Stimulated activated CD4-positive, alpha-beta T cell treated with anti-CD3 and anti-CD28 coated beads, Interleukin-2, amount 100 ng/mL, for 4 hours (primary cell): Measurements from ENCODE around the gene TRIM67.

Source experiments
- DNase-seq: peaks from one replicate; pipeline ENCODE4 v3.0.0-alpha.2; 2020; ENCODE audit warnings: low read depth

TRIM67 gene

DNA sequence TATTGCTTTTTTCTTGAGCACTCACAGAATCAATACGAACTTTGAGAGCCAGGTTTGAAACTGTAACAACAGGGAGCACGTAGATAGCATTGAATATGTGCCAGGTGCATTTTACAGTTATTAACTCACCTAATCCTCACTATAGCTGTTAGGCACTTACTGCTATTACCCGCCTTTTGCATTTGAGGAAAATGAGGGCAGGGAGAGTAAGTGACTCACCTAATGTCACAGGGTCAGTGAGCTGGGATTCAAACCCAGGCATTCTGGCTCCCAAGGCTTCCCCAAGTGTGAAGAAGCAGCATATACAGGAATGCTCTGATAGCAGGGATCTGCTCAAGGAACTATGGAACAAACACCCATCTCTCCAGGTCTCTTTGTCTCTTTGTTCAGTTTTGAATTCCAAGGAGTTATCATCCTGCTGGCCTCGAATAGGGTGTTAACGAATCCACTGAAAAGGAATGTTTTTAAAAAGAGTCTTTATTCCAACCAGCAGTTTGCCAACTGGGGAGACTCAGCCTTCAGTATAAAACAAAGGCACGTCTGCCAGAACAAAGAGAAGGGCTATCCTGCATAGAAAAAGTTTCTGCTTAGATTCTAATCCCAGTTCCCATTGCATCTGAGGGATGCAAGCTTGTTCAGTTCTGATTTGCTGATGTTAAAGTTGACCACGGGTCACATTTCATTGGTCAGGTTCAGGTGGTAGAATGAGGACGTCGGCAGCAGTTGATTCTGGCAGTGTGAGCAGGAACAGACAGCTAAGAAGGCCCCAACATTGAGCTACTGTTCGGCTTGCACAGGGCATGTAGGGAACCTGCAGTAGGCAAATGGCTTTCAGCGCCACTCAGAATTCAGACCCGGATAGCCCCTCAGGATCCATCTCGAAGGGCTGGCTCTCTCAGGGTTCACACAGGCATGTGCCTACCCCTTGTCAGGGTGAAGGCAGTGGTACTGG is 22.1 kb downstream of the TRIM67 start:
- no peak for DNase-seq

DNA sequence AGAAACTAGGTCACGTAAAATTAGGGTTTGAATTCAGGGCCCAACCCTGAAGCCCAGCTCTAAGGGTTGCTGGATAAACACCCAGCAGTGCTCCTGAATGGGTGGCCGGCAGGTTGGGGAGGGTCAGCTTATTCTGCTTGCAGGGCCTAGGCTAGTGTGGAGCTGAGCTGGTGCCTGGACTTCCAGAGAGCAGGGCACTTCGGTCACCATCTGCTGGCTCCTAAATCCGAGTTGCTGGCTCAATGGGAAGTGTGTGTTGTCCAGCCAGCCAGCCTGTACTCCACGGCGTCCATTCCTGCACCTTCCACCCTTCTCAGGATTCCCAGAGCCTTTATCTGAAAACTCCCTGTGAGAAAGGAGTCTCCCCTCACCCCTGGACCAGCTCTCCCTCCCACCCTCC is 23.0 kb downstream of the TRIM67 start:
- no peak for DNase-seq

DNA sequence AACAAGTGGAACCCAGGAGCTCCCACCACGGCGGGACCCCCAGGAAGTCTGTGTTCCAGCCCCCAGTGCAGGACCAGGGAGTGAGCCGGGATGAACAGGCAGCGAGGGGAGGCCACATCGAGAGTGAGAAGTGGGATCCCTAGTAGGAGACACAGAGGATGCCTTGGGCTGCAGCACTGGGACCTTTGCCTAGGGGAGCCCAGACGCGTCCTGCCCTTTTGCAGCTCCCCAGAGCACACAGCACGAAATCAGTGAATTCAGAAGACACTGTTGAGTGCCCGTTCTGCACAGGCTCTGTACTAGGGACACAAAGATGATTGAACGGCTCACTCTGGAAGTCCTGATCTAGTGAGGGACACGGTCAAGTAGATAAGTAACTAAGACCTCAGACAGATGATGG is 23.5 kb downstream of the TRIM67 start:
- DNase-seq, result no peak

DNA sequence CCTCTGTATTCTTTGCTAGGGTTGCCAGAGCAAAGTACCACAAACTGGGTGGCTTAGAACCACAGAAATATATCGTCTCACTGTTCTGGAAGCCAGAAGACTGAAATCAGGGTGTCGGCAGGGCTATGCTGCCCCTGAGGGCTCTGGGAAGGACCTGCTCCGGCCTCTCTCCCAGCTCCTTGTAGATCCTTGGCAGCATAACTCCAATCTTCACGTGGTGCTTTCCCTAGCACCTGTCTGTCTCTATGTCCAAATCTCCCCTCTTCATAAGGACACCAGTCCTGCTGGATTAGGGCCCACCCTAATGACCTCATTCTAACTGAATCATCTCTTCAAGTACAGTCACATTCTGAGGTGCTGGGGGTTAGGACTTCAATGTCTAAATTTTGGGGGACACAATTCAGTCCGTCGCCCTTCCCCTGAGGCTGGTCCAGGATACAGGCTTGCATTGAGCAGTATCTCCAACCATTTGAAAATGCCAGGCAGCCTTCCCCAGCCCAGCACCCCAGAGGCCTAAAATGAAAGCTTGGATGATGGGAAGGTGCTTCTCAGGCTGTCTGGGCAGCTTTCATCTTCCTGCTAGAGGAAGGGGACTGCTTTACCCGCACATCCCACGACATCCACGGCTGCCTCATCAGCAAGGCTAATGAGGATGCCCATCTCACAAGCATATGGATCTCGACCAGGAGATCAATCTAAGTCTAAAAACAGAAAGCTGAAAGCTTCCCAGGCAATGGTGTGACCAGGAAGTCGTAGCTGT is 24.7 kb downstream of the TRIM67 start:
- no peak for DNase-seq

DNA sequence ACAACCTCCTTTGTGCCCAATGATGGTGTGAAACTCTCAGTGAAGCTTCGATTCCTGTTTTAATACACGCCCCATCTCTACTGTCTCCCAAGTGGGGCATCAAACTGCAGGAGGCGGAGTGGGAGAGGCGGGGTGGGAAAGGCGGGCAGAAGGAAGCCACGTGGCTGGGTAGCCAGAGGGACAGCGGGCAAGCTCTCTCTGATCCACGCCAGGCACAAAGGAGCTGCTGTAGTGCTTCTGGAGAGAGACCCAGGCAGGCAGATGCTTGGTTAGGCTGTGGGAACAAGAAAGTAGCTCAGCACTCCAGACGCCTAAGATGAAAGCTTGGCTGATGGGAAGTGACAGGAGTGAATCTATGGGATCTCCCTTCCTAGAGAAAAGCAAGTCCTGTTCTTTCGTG is 25.7 kb downstream of the TRIM67 start:
- no peak for DNase-seq

DNA sequence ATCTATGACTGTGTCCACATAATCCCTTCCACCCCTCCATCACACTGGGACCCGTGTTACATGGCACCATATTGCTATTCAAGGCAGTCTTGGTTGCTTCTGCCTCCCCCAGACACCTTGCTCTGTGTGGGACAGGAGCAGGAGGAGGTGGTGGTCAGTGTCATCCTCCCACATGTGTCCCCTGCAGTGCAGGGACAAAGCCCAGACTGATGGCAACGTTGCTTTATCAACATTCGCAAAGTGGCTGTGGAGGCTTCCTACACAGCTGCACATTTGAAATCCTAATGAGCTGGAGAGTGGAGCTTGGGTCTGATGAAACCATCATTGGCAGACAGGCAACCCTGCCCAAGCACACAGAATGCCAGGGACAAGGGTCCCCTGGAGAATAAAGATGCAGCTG is 26.2 kb downstream of the TRIM67 start:
- no peak for DNase-seq

DNA sequence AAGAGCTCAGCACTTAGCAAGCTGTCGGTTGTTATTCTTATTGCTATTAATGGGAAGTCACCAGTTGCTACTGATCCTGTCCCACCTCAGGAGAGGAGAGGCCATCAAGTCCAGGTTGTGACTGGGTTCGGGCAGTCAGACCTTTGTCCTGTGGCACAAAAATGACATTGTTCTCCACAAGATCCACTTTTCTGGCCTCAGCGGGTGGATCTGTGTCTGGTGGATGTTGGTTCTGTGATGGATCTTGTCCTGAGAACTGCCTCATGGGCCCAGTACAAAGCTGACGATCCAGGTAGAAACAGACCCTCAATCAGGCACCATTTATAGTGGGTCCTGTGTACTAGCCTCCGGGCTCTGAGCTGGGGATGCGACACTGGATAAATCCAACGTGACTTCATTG is 26.9 kb downstream of the TRIM67 start:
- DNase-seq, result no peak

DNA sequence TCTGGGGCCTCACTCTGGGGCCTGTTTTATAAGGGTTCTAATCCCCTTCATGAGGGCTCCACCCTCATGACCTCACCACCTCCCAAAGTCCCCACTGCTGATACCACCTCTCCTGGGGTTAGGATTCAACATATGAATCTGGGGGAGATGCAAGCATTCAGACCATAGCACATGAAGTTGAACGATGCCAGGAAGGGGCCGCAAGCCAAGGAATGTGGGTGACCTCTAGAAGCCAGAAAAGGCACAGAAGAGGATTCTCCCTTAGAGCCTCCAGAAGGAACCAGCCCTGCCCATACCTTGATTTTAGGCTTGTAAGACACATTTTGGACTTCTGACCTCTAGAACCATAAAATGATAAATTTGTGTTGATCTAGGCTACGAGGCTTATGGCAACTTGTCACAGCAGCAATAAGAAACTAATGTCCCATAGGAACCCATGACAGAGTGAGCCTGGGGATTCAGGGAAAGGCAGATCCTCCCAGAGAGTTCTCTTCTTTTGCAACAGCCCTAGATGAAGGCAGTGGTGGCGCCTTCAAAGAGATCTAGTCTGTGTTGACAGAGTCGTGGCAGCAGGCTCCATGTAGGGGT is 27.9 kb downstream of the TRIM67 start:
- no peak for DNase-seq

DNA sequence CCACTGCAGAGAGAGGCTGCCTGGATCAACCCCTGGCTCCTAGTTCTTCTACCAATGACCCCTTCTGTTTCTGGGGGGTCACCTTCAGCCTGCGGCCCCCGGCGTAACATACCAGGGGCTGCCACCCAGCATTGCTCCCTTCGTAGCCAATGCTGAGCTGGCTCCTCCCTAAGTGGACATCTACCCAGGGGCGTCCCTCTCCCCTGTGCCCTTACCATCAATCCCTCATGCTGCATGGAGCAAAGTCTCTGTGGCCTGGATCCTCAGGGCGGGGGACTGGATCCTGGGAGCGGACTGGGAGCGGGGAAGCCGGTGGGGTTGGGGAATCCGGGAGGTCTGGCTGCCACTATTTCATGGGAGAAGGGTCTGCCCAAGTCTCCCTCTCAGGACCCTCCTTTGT is 28.6 kb downstream of the TRIM67 start:
- no peak for DNase-seq

DNA sequence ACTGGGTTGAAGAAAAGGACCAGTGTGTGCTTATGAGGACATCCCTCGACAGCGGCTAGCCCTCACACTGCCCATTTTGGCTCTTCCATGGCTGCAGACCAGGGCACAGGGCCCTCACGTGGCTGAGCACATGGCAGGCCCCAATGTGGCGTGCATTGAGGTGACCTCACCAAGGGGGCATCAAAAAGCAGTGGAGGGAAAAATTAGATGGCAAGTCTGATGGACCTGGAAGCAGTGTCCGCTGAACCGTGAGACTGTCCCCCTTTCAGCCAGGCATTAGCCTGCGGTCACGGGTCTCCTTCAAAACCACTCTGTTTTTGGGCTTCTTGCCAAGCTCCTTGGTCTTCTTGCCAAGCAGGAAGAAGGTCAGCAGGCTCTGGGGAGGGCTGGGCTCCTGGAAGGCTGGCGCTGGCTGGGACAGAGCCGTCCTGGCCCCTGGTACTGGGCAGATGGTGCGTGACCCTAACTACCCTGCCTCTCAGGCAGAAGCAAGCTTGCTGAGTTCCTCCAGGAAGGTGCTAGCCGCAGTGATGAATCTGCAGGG is 30.8 kb downstream of the TRIM67 start:
- no peak for DNase-seq

DNA sequence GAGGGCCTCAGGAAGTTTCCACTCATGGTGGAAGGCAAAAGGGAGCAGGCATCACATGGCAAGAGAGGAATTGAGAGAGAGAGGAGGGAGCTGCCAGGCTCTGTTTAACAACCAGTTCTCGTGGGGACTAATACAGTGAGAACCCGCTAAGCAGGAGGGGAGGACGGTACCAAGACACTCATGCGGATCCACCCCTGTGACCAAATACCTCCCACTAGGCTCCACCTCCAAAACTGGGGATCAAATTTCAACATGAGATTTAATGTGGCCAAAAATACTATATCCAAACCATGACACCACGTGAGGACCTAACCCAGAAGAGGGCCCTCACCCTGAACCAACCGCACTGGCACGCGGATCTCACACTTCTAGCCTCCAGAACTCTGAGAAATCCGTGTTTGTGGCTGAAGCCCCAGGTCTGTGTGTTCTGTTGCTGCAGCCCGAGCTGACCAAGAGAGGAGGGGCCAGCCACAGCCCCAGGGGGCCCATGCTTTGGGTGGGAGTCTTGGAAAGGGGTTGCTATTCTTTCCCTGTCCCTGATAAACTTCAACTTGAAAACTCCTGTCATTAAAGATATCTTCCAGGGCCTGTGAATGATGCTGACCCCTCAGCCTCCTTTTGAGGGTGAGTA is 32.0 kb downstream of the TRIM67 start:
- DNase-seq, result no peak

DNA sequence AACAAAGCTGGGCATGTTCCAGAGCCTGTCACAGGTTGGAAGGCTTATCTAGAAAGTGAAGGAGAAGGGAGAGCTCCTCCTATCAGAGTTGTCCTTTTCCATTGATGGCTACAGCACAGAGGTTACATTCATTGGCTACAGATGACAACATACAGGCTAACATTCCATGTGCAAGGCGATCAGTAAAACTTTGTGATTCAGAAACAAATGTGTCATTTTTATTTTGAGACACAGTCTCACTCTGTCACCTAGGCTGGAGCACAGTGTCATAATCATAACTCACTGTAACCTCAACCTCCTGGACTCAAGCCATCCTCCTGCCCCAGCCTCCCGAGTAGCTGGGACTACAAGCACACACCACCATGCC is 32.6 kb downstream of the TRIM67 start:
- no peak for DNase-seq

DNA sequence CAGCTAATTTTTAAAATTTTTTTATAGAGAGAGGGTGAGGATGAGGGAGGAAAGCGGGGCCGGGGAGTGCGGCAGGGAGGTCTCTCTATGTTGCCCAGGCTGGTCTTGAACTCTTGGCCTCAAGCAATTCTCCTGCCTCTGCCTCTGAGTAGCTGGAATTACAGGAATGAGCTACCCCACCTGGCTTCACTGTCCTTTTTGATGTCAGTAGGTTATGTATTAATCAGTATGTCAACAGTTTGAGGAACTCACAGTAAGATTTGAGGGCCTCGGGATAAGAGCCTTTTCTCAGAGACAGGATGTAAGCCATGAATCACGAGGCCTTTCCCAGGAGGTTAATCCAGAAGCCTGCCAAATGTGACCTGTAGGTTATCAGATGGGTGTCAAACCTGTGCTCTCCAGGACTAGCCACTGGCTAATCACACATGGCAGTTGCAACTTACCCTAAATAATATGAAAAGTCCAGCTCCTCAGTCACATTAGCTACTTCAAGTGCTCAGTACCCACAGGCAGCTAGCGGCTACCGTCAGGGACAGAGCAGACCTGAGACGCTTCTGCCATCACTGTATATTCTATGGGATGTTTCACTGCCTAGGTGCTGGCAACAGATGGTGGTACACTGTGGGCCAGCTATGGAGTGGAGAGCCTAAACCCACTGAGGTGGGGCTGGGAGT is 33.1 kb downstream of the TRIM67 start:
- no peak for DNase-seq

DNA sequence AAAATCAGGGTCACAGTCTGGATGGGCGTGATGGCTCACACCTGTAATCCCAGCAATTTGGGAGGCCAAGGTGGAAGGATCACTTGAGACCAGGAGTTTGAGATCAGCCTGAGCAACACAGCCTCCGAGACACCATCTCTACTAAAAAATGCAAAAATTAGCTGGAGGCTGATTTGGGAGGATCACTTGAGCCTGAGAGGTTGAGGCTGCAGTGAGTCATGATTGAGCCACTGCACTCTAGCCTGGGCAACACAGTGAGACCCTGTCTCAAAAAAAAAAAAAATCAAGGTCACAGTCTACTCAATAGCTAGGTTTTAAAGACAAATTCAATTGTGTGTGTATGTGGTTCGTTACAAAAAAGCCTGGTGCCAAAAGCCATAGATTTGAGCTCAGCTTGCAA is 34.4 kb downstream of the TRIM67 start:
- no peak for DNase-seq

DNA sequence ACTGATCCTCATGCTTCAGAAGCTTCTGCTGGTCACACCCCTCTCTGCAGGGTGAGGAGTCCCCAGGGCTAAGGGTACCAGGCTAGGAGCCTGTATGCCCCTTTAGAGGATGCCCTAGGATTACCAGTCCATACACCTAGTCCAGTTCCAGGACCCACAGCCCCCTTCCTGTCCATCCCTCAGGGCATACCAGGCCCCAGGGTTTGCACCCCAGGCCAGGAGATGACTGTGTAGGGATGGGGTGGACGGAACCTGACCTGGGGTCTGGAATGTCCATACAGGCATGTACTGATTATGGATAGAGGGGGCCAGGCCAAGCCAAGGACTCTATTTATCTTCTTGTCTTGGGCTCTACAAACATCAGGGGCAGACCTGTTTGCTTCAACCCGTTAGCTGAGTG is 34.9 kb downstream of the TRIM67 start:
- no peak for DNase-seq

DNA sequence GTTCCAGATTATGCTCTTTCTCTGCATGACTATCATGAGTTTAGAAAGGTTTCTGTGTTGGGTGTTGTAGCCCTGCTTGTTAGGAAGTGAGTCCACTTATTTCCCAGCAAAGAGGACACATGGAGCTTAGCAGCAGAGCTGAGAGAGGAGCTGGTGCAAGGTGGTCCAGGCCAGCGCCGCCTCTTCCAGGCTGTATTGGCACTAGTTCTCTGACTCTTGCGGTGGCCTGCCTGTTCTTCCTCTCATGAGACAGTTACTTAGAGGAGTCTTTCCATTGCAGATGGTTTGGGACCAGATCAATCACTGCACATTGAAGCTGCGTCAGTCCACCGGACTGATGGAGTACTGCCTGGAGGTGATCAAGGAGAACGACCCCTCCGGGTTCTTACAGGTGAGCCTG is 38.0 kb downstream of the TRIM67 start:
- DNase-seq, result no peak

DNA sequence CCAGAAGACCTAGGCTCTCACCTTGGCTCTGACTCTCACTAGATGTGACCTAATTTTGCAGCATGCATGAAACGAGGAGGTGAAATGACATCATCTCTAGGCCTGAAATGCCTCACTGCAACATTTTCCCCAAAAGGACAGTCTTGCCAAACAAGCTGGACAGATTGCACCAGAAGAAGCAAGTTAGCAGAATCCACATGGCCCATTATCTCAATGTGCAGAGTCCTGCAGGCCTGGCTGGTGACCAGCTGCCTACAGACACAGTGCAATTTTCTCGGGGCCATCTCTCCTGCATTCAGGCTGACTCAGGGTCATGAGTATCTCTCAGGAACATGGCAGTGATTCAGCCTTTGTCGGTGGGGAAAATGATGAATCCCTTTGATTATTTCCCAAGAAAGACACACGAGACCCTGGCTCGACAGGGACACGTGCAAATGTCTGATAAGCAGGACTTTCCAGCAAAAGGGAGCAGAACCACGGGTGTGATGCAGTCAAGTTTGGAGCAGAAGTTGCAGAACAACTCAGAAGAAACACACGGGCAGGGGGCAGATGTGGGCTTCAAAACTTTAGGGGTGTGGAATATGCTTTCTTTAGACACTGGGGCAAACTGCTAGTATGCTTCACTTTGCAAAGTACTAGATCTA is 38.7 kb downstream of the TRIM67 start:
- DNase-seq, result no peak

DNA sequence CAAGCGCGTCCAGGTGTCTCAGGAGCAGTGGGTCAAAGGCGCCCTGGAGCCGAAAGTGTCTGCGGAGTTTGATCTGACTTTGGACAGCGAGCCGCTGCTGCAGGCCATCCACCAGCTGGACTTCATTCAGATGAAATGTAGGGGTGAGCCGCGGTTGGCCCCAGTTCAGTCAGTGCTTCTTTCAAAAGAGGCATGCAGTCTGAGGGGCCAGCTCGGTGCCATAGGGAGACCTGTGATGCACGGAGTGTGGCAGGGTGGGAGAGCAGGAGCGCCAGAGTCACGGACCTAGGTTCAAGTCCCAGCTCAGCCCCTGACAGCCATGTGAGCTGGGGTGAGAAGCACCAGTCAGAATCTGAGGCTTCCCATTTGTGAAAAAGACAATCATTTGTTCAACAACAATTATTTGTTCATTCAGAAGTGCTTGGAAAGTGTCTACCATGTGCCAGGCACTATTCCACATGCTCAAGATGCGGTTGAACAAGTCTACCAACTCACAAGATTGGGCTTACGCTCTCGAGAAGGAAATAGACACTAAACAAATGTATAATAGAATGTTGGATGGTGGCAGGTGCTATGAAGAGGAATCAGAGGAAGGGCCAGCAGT is 39.6 kb downstream of the TRIM67 start:
- DNase-seq, result no peak

DNA sequence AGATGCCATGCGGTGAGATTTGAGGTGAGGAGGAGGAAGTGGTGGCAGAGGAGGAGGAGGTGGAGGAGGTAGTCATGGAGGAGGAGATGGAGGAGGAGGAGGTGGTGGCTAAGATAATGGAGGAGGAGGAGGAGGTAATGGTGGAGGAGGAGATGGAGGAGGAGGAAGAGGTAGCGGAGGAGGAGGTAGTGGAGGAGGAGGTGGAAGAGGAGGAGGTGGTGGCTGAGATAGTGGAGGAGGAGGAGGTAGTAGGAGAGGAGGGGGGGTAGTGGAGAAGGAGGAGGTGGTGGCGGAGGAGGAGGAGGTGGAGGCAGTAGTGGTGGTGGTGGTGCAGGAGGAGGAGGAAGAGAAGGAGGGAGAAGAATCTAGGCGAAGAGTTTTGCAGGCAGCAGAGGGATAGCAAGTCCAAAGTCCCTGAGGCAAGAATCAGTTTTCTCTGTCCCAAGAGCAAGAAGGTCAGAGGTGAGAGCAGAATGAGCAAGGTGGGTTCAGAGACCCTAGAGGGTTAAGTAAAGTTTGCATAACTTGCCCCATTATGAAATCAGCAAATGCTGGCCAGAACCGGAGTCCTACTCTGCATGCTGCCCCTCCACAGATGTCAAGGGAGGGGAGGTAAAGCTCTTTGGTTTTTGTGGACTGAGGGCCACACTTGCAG is 40.2 kb downstream of the TRIM67 start:
- no peak for DNase-seq
